Uterus (tissue), 2 donors: ENCODE measurements around the gene NEAT1.

Source experiments
- POLR2A ChIP-seq, 2 donors: fragments of 450-650 bp; IDR thresholded peaks; one replicate each; pipeline ENCODE4 v1.6.1; 2016; ENCODE audit warnings: antibody characterized with exemption in 2 of 2, mild to moderate bottlenecking in 1 of 2, moderate library complexity in 1 of 2
- TF ChIP-seq, protein P1 (sequence below), 4 experiments: fragments of 200-600 bp in 2 of 4; fragments of 450-650 bp in 2 of 4; sonication (generic) in 2 of 4; IDR thresholded peaks; one replicate each; pipeline ENCODE4 v1.5.1; 2016 to 2019; ENCODE audit warnings: antibody characterized with exemption in 4 of 4, mild to moderate bottlenecking in 2 of 4, moderate library complexity in 1 of 4

DNA sequence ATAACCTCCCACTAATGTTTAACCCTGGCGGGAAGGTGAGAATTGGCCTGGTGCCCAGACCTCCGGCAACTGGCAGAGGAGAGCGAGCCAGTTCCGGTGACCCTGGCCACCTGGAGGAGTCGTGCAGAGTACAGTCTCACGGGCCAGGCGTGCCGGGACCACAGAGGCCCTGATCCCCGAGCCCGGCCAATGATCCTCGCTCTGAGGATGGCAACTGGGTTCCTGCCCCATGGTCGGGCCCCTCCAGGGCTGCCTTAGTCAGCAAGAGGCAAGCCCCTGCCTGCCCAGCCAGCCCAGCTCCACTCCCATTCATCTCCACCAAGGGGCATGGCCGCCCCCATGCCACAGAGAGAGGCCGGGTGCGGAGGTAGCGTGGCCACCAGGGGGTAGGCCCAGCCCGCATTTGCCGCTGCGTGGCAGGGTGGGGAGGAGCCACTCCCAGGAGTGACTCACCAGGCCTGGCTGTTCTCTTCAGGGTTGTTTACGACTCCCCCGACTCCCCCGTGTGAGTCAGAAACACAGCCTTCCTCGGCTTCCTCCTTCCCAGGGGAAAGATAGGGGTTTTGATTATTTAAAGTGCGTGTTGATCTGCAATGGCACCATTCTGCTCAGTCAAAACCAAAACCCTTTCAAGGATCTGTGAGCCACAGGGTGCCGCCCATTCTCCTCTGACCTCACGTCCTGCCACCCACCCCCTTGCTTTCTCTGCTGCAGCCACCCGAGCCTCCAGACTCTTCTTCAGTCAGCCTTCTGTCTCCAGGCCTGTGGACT, 40.4 kb upstream of the NEAT1 start, which contains the start of gene SLC25A45:
- TF ChIP-seq, protein P1, sequence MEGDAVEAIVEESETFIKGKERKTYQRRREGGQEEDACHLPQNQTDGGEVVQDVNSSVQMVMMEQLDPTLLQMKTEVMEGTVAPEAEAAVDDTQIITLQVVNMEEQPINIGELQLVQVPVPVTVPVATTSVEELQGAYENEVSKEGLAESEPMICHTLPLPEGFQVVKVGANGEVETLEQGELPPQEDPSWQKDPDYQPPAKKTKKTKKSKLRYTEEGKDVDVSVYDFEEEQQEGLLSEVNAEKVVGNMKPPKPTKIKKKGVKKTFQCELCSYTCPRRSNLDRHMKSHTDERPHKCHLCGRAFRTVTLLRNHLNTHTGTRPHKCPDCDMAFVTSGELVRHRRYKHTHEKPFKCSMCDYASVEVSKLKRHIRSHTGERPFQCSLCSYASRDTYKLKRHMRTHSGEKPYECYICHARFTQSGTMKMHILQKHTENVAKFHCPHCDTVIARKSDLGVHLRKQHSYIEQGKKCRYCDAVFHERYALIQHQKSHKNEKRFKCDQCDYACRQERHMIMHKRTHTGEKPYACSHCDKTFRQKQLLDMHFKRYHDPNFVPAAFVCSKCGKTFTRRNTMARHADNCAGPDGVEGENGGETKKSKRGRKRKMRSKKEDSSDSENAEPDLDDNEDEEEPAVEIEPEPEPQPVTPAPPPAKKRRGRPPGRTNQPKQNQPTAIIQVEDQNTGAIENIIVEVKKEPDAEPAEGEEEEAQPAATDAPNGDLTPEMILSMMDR (IDR thresholded peaks at IDR 0.05), result peak; percentile 91 to 99 (median 98)
- peak; percentile 72 to 83 for TF ChIP-seq POLR2A (IDR thresholded peaks at IDR 0.05)
